MM.1S (cell line): ENCODE results near the gene GCLC.

ENCODE experiments used
- DNase-seq: peaks from one replicate; pipeline ENCODE4 v3.0.0-alpha.2; 2015
- H2AFZ ChIP-seq: fragments of 300-600 bp; sonication (generic); 2 replicates; pipeline ENCODE4 v1.6.0; 2016; ENCODE audit warnings: antibody characterized with exemption, low read length
- H3F3A ChIP-seq: fragments of 300-600 bp; sonication (generic); 2 replicates; pipeline ENCODE4 v1.6.1; 2016; ENCODE audit warnings: mild to moderate bottlenecking, antibody characterized with exemption, low read length, moderate library complexity, mixed read lengths; ENCODE audit not compliant: insufficient read depth
- H3K27ac ChIP-seq: fragments of 300-600 bp; sonication (generic); 2 replicates; pipeline ENCODE4 v1.5.1; 2016; ENCODE audit warnings: mild to moderate bottlenecking, low read length
- H3K27me3 ChIP-seq: fragments of 300-600 bp; sonication (generic); replicated peaks from 2 replicates; pipeline ENCODE4 v1.6.0; 2016; ENCODE audit warnings: low read length; ENCODE audit not compliant: insufficient read depth
- H3K36me3 ChIP-seq: fragments of 300-600 bp; sonication (generic); replicated peaks from 2 replicates; pipeline ENCODE4 v1.6.1; 2016; ENCODE audit warnings: mild to moderate bottlenecking, low read length, mixed read lengths; ENCODE audit not compliant: insufficient read depth
- H3K4me1 ChIP-seq: fragments of 300-600 bp; sonication (generic); 2 replicates; pipeline ENCODE4 v1.6.1; 2016; ENCODE audit warnings: low read length, mixed read lengths
- H3K4me2 ChIP-seq: fragments of 300-600 bp; sonication (generic); 2 replicates; pipeline ENCODE4 v1.6.0; 2016; ENCODE audit warnings: low read depth, low read length
- H3K4me3 ChIP-seq: fragments of 300-600 bp; sonication (generic); 2 replicates; pipeline ENCODE4 v1.5.1; 2016; ENCODE audit warnings: low read length, mixed read lengths
- H3K79me2 ChIP-seq: fragments of 300-600 bp; sonication (generic); 2 replicates; pipeline ENCODE4 v1.6.1; 2016; ENCODE audit warnings: mixed run types, low read length, mixed read lengths
- H3K9ac ChIP-seq: fragments of 300-600 bp; sonication (generic); 2 replicates; pipeline ENCODE4 v1.6.1; 2016; ENCODE audit warnings: low read length, mixed read lengths
- H3K9me2 ChIP-seq: fragments of 300-600 bp; sonication (generic); replicated peaks from 2 replicates; pipeline ENCODE4 v1.6.1; 2016; ENCODE audit warnings: mild to moderate bottlenecking, low read length, mixed read lengths; ENCODE audit not compliant: insufficient read depth
- H3K9me3 ChIP-seq: fragments of 300-600 bp; sonication (generic); replicated peaks from 2 replicates; pipeline ENCODE4 v1.6.1; 2016; ENCODE audit warnings: mild to moderate bottlenecking, low read length, mixed read lengths; ENCODE audit not compliant: insufficient read depth
- H4K20me1 ChIP-seq: fragments of 300-600 bp; sonication (generic); 2 replicates; pipeline ENCODE4 v1.6.1; 2016; ENCODE audit warnings: mild to moderate bottlenecking, low read length, moderate library complexity, mixed read lengths; ENCODE audit not compliant: insufficient read depth
- CTCF ChIP-seq: fragments of 300-600 bp; sonication (generic); IDR thresholded peaks from 2 replicates; pipeline ENCODE4 v1.5.1; 2016; ENCODE audit warnings: antibody characterized with exemption, low read length, mixed read lengths
- EZH2 ChIP-seq: fragments of 300-600 bp; sonication (generic); optimal IDR thresholded peaks from 2 replicates; pipeline ENCODE3; 2017; ENCODE audit warnings: low read depth, mild to moderate bottlenecking, antibody characterized with exemption, low read length, mixed read lengths
- EZH2phosphoT487 ChIP-seq: fragments of 300-600 bp; sonication (generic); IDR thresholded peaks from 2 replicates; pipeline ENCODE4 v1.6.1; 2018; ENCODE audit warnings: antibody characterized with exemption, low read length

GCLC gene

GRCh38 chr6:53461696-53462095, 83.2 kb downstream of the GCLC start:
- no peaks in the 10 kb centered on the region for H3K36me3 ChIP-seq
- H4K20me1 ChIP-seq, result no peaks in the 10 kb centered on the region
- H3K4me1 ChIP-seq, result no peaks in the 10 kb centered on the region
- no peak for DNase-seq
- no peaks in the 10 kb centered on the region for H3K9me3 ChIP-seq
- no peaks in the 10 kb centered on the region for H3K79me2 ChIP-seq
- H2AFZ ChIP-seq, result no peak overlapping the region
- H3K27ac ChIP-seq, result no peak overlapping the region
- no peaks in the 10 kb centered on the region for H3K9me2 ChIP-seq
- H3K9ac ChIP-seq, result no peak overlapping the region
- no peak overlapping the region for H3K4me3 ChIP-seq
- no peak for TF ChIP-seq EZH2phosphoT487
- no peak for TF ChIP-seq EZH2
- no peak for TF ChIP-seq CTCF
- no peak overlapping the region for H3K4me2 ChIP-seq
- H3K27me3 ChIP-seq, result no peaks in the 10 kb centered on the region
- no peaks in the 10 kb centered on the region for H3F3A ChIP-seq

GRCh38 chr6:53461041-53461656, 83.8 kb downstream of the GCLC start:
- DNase-seq, result no peak
- no peak overlapping the region for H2AFZ ChIP-seq
- TF ChIP-seq EZH2, result no peak
- TF ChIP-seq EZH2phosphoT487, result no peak
- no peak for TF ChIP-seq CTCF

GRCh38 chr6:53458105-53458866, 86.6 kb downstream of the GCLC start:
- Histone ChIP-seq H3K4me2 (no peak overlapping the region), H3K9me3 (no peaks in the 10 kb centered on the region), H3K27ac (no peak overlapping the region), H3K9ac (no peak overlapping the region), H3K4me3 (no peak overlapping the region), H3K79me2 (no peaks in the 10 kb centered on the region), H4K20me1 (no peaks in the 10 kb centered on the region), H3K9me2 (no peaks in the 10 kb centered on the region), H3K27me3 (no peaks in the 10 kb centered on the region), H3K36me3 (no peaks in the 10 kb centered on the region), H2AFZ (no peak overlapping the region), H3F3A (no peaks in the 10 kb centered on the region), H3K4me1 (no peaks in the 10 kb centered on the region)
- DNase-seq, result no peak
- no peak for TF ChIP-seq EZH2
- TF ChIP-seq CTCF, result no peak
- TF ChIP-seq EZH2phosphoT487, result no peak

More at GRCh38 chr6:53461041-53461656, 83.8 kb downstream of the GCLC start:
- Histone ChIP-seq H3K27ac (no peak overlapping the region), H3K36me3 (no peaks in the 10 kb centered on the region), H3K9me2 (no peaks in the 10 kb centered on the region), H3K4me1 (no peaks in the 10 kb centered on the region), H3K79me2 (no peaks in the 10 kb centered on the region), H3K27me3 (no peaks in the 10 kb centered on the region), H3K4me3 (no peak overlapping the region), H3F3A (no peaks in the 10 kb centered on the region), H3K9me3 (no peaks in the 10 kb centered on the region), H3K4me2 (no peak overlapping the region), H3K9ac (no peak overlapping the region), H4K20me1 (no peaks in the 10 kb centered on the region)
